GM10248 (cell line): ENCODE measurements around the gene BCAR1.

ENCODE experiments used
- CTCF ChIA-PET: fragments of 300-600 bp; sonication (Branson Sonifier 250); formaldehyde crosslinking; extraction: SDS; loops from one replicate; lab custom pipeline; 2021; ENCODE audit warnings: antibody characterized with exemption; lab: Yijun Ruan, JAX
- POLR2A ChIA-PET: fragments of 350-650 bp; sonication (Branson Sonifier 250); formaldehyde crosslinking; extraction: SDS; loops from one replicate; lab custom pipeline; 2020; ENCODE audit warnings: antibody characterized with exemption; lab: Yijun Ruan, JAX
- DNase-seq: peaks from one replicate; pipeline ENCODE4 v3.0.0; 2012; ENCODE audit errors: extremely low spot score
- TF ChIP-seq, protein P1 (sequence below): IDR thresholded peaks from 2 replicates; pipeline ENCODE4 v1.5.1; 2012; ENCODE audit warnings: mild to moderate bottlenecking, low read depth; ENCODE audit errors: extremely low read depth, missing control alignments, control extremely low read depth

Gene BCAR1

GRCh38 chr16:75266738-75267630 lies 15.6 kb upstream of the BCAR1 start:
- TF ChIP-seq, protein P1, sequence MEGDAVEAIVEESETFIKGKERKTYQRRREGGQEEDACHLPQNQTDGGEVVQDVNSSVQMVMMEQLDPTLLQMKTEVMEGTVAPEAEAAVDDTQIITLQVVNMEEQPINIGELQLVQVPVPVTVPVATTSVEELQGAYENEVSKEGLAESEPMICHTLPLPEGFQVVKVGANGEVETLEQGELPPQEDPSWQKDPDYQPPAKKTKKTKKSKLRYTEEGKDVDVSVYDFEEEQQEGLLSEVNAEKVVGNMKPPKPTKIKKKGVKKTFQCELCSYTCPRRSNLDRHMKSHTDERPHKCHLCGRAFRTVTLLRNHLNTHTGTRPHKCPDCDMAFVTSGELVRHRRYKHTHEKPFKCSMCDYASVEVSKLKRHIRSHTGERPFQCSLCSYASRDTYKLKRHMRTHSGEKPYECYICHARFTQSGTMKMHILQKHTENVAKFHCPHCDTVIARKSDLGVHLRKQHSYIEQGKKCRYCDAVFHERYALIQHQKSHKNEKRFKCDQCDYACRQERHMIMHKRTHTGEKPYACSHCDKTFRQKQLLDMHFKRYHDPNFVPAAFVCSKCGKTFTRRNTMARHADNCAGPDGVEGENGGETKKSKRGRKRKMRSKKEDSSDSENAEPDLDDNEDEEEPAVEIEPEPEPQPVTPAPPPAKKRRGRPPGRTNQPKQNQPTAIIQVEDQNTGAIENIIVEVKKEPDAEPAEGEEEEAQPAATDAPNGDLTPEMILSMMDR: no peak
- no peak for DNase-seq
- ChIA-PET POLR2A (interaction anchor here (0.6 kb wide), 1 partner anchor 384 kb away, joined by 3 read pairs; no protein-coding TSS in a partner anchor), CTCF (interaction anchor here (1.0 to 2.6 kb wide), 4 partner anchors 11 to 45 kb away, joined by 3 to 12 read pairs (median 4); no protein-coding TSS in a partner anchor)

DNA sequence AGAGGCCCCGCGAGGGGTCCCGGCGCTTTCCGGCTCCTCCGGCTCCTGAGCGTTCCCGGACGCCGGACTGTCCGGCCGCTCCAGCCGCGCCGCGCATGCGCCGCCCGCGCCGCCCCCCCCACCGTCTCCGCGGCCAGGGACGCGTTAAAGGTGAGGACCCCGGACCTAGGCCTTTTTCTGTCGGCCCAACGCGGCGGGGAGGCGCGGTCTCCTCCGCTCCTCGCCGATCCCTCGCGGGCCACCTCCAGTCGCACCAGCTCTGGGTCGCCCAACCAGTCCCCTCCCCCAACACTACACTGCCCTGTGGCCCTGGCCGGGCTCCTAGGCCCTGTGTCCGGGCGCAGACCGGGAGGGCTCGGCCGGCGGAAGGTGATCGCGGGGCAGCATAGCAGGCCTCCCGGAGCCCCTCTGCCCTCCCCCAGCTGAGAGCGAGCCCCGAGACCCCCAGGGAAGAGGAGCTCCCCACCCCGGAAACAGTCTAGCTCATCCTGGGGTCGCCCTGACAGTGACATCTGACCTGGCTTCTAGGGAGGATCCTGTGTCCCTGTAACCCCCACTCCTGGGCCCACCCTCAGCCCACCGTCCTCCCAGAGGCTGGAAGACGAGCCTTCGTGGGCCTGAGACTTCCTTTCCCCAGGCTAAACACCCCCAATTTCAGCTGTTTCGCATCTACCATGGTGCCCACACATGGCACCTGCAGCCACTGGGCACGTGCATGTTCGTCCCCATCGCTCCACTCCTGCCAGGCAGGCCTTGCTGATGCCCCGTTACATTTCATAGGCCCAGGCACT lies 14.7 kb upstream of the BCAR1 start:
- TF ChIP-seq, protein P1: no peak
- ChIA-PET POLR2A (no interaction called here), CTCF (interaction anchor here (1.0 to 2.6 kb wide), 3 partner anchors 12 to 46 kb away, joined by 3 to 12 read pairs (median 4); no protein-coding TSS in a partner anchor)
- DNase-seq: peak; percentile 94

DNA sequence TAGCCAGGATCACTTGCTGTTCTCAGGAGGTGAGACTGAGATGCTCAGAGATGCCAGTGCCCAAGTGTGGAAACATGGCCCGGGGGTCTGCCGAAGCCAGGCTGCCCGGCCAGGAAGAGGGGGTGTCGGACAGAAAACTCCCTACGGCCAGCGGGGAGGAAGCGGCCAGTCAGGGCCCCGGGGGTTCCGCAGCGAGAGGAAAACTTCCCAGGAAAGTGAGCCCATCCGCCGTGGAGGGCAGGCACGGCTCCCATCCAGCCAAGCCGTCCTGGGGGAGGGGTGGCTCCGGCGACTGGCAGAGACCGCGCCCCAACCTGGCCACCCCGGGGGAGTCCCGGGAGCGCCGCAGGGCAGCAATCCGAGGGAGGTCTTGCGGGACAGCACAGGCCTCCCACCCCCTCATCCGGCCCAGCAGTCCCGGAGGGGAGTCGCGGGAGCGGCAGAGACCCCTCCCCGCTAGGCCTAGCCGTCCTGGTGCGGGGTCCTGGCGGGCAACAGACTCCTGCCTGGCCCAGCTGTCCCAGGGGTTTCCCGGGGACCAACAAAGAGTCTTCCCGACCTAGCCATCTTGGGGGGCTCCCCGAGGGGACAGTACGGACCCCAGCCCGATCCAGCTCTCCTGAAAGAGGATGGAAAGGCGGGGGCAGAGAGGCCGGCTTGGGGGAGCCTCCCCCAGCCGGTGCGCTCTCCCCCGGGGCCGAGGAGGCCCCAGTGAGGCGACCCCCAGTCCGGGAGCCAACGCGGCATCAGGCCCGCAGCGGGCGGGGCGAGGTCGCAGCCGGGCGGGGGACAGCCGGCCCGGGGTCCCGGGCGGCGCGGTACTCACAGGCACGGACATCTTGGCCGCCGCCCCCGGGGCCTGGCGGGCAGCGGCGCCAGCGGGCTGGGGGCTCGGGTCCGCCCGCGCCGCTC lies 13.8 kb upstream of the BCAR1 start:
- TF ChIP-seq, protein P1: no peak
- ChIA-PET CTCF (interaction anchor here (2.6 kb wide), 1 partner anchor 13 kb away, joined by 12 read pairs; no protein-coding TSS in a partner anchor), POLR2A (no interaction called here)
- DNase-seq: peak; percentile 53

GRCh38 chr16:75264457-75264998 lies 13.1 kb upstream of the BCAR1 start:
- TF ChIP-seq, protein P1: no peak
- ChIA-PET CTCF (no interaction called here), POLR2A (no interaction called here)
- no peak for DNase-seq

- TF ChIP-seq, protein P1: no peak
- no peak for DNase-seq
- ChIA-PET POLR2A (no interaction called here), CTCF (no interaction called here)
Observed at GRCh38 chr16:75263963-75264445, 12.6 kb upstream of the BCAR1 start.
